ENCODE results near the gene SUPT3H.
"Not testable (repeated sequence)": the region's sequence is repeated elsewhere in the genome, so short reads cannot be mapped to it uniquely, and the experiment has no call there.

Gene SUPT3H

DNA sequence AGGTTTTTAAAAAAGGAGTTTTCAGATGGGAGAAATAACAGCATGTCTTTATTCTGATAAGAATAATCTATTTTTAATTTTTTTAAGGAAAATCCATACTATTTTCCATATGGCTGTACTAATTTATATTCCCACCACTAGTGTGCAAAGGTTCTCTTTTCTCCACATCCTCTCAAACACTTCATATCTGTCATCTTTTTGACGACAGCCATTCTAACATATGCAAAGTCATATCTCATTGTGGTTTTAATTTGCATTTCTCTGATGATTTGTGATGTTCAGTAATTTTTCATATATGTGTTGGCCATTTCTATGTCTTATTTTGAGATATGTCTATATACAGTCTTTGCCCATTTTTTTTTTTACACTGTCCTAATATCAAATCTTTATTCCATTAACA lies 330.2 kb downstream of the SUPT3H start:
- no peaks in the 10 kb centered on the region for H3K27me3 ChIP-seq (ENCODE audit: insufficient read depth, low read depth, severe bottlenecking)
- no peak overlapping the region for H3K27ac ChIP-seq
- TF ChIP-seq, protein P1, sequence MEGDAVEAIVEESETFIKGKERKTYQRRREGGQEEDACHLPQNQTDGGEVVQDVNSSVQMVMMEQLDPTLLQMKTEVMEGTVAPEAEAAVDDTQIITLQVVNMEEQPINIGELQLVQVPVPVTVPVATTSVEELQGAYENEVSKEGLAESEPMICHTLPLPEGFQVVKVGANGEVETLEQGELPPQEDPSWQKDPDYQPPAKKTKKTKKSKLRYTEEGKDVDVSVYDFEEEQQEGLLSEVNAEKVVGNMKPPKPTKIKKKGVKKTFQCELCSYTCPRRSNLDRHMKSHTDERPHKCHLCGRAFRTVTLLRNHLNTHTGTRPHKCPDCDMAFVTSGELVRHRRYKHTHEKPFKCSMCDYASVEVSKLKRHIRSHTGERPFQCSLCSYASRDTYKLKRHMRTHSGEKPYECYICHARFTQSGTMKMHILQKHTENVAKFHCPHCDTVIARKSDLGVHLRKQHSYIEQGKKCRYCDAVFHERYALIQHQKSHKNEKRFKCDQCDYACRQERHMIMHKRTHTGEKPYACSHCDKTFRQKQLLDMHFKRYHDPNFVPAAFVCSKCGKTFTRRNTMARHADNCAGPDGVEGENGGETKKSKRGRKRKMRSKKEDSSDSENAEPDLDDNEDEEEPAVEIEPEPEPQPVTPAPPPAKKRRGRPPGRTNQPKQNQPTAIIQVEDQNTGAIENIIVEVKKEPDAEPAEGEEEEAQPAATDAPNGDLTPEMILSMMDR (IDR thresholded peaks at IDR 0.05; ENCODE audit: low read depth, low read length): no peak
- H3K4me3 ChIP-seq (ENCODE audit: low read depth, low read length): no peak overlapping the region
- no peaks in the 10 kb centered on the region for H3K36me3 ChIP-seq
- no peak for DNase-seq
- no peaks in the 10 kb centered on the region for H3K9me3 ChIP-seq (ENCODE audit: severe bottlenecking)

DNA sequence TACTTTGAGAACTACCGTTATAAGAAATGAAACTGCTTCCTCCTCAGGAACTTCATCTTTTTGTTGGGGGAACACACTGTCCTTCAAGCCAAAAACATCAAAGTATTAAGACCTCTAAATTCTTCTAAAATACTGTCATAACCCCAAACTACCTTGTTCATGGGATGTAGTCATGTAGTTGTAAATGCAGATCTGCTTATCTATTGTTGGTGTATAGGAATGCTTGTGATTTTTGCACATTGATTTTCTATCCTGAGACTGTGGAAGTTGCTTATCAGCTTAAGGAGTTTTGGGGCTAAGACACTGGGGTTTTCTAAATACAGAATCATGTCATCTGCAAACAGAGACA lies 332.5 kb downstream of the SUPT3H start:
- no peak for DNase-seq
- no peaks in the 10 kb centered on the region for H3K9me3 ChIP-seq (ENCODE audit: severe bottlenecking)
- H3K27ac ChIP-seq: no peak overlapping the region
- no peaks in the 10 kb centered on the region for H3K27me3 ChIP-seq (ENCODE audit: insufficient read depth, low read depth, severe bottlenecking)
- TF ChIP-seq, protein P1 (IDR thresholded peaks at IDR 0.05; ENCODE audit: low read depth, low read length): no peak
- H3K36me3 ChIP-seq: no peaks in the 10 kb centered on the region
- no peak overlapping the region for H3K4me3 ChIP-seq (ENCODE audit: low read depth, low read length)

DNA sequence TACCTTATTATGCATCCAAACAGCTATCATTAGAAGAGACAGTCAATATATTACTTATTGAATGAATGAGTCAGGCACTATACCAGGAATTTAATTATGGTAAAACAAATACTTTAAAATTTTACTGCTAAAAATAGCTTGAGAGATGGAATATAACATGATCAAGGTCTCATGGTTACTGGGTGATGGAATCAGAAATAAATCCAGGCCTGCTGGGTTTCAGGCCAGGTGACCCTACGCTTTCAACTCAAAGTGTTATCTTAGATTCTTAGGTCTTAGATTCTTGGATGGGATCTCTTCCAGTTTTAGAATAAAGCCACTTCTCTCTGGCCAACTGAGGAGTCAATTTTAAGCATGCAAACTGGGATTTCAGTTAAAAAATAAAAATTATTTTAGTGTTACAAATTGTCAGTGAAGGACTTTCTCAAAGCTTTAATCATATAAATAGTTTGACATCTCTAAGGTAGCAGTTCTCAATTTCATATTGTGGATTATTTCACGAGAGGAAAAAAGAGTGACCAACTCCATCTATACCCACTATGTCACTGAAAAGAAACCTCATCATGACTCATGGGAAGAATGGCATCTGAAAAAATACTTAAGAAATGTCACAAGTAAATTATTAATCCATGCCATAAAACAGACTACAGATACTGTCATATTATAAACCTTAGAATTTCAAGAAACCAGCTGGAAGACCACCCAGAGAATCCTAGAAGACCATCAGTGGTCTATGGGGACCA lies 333.1 kb downstream of the SUPT3H start:
- no peaks in the 10 kb centered on the region for H3K27me3 ChIP-seq (ENCODE audit: insufficient read depth, low read depth, severe bottlenecking)
- no peak overlapping the region for H3K27ac ChIP-seq
- TF ChIP-seq, protein P1 (IDR thresholded peaks at IDR 0.05; ENCODE audit: low read depth, low read length): no peak
- H3K36me3 ChIP-seq: no peaks in the 10 kb centered on the region
- H3K4me3 ChIP-seq (ENCODE audit: low read depth, low read length): no peak overlapping the region
- no peak for DNase-seq
- H3K9me3 ChIP-seq (ENCODE audit: severe bottlenecking): no peaks in the 10 kb centered on the region

DNA sequence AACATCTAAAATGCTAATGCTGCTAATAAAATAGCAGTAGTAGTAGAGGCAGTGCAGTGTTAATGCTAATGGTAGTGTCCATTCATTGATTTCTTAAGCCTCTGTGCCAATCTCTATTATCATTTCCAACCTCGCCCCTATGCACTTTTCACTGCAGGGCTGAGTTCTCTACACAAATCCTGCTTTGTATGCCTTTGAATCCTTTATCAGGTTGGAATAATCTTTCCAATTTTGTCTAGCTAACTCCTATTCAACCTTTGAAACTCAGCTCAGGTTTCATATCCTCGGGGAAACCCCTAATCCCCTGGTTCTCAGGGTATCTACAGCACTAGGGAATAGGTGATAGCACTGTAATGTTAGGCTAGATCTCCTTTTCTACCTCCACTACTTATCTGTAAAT lies 333.6 kb downstream of the SUPT3H start:
- peak; percentile 30 for DNase-seq
- no peak overlapping the region for H3K4me3 ChIP-seq (ENCODE audit: low read depth, low read length)
- TF ChIP-seq, protein P1 (IDR thresholded peaks at IDR 0.05; ENCODE audit: low read depth, low read length): no peak
- H3K9me3 ChIP-seq (ENCODE audit: severe bottlenecking): no peaks in the 10 kb centered on the region
- no peaks in the 10 kb centered on the region for H3K36me3 ChIP-seq
- no peaks in the 10 kb centered on the region for H3K27me3 ChIP-seq (ENCODE audit: insufficient read depth, low read depth, severe bottlenecking)
- H3K27ac ChIP-seq: no peak overlapping the region

DNA sequence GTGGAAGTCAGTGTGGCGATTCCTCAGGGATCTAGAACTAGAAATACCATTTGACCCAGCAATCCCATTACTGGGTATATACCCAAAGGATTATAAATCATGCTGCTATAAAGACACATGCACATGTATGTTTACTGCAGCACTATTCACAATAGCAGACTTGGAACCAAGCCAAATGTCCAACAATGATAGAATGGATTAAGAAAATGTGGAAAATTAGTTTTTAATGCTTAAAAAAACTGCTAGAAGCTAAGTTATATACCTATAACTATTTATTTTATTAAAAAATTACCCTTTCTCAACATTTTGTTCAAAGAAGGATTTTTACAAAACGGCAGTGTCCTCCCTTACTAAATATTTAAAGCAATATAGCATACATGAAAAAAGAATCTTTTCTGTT lies 335.1 kb downstream of the SUPT3H start:
- H3K4me3 ChIP-seq (ENCODE audit: low read depth, low read length); DNase-seq; H3K9me3 ChIP-seq (ENCODE audit: severe bottlenecking); H3K27me3 ChIP-seq (ENCODE audit: insufficient read depth, low read depth, severe bottlenecking); H3K36me3 ChIP-seq; H3K27ac ChIP-seq: not testable (repeated sequence)

DNA sequence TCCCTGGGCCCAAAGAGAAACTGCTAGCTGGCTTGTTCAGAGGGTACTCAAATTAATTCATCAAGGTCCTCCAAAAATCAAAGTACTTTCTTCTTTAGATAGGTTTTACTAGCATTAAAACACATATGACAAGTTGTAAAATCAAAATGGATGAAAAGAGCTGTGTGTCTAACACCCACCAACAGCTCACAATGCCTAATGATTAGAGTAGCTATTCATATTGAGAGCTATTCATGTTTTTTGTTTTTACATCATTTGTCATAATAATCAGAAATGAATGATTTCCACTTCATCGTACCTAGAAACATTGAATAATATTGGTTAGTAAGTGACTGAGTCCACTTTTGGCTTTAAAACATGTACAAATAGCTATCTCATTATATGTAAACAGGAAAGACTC lies 339.5 kb downstream of the SUPT3H start:
- DNase-seq: no peak
- no peaks in the 10 kb centered on the region for H3K36me3 ChIP-seq
- H3K27me3 ChIP-seq (ENCODE audit: insufficient read depth, low read depth, severe bottlenecking): no peaks in the 10 kb centered on the region
- H3K4me3 ChIP-seq (ENCODE audit: low read depth, low read length): no peak overlapping the region
- no peaks in the 10 kb centered on the region for H3K9me3 ChIP-seq (ENCODE audit: severe bottlenecking)
- H3K27ac ChIP-seq: no peak overlapping the region
- TF ChIP-seq, protein P1 (IDR thresholded peaks at IDR 0.05; ENCODE audit: low read depth, low read length): no peak

All from WERI-Rb-1 (cell line).